DND-41 (cell line): Measurements from ENCODE around the gene RARB.

Source experiments
- ATAC-seq: fragments of 200-7000 bp; cut with Tn5 transposase; 3 replicates; pipeline ENCODE4 v1.9.1; 2021; ENCODE audit warnings: low read depth; ENCODE audit not compliant: insufficient read depth
- DNase-seq: peaks from one replicate; pipeline ENCODE4 v3.0.0-alpha.2; 2020
- H2AFZ ChIP-seq: 2 replicates; pipeline ENCODE4 v1.6.0; 2012; ENCODE audit warnings: low read depth, low read length
- H3K27ac ChIP-seq: 2 replicates; pipeline ENCODE4 v1.5.1; 2012; ENCODE audit warnings: low read length, inconsistent platforms
- H3K27me3 ChIP-seq: fragments of 200-600 bp; sonication (generic); 2 replicates; pipeline ENCODE4 v1.6.0; 2012; ENCODE audit warnings: low read length, mild to moderate bottlenecking, inconsistent platforms; ENCODE audit not compliant: insufficient read depth, poor library complexity
- H3K36me3 ChIP-seq: 2 replicates; pipeline ENCODE4 v1.5.1; 2012; ENCODE audit warnings: low read length, inconsistent platforms; ENCODE audit not compliant: insufficient read depth
- H3K4me1 ChIP-seq: 2 replicates; pipeline ENCODE4 v1.5.1; 2012; ENCODE audit warnings: mild to moderate bottlenecking, low read length; ENCODE audit not compliant: insufficient read depth
- H3K4me2 ChIP-seq: 2 replicates; pipeline ENCODE4 v1.6.0; 2012; ENCODE audit warnings: mild to moderate bottlenecking, moderate library complexity, low read length, inconsistent platforms; ENCODE audit not compliant: insufficient read depth
- H3K4me3 ChIP-seq, 2 experiments: fragments of 200-600 bp in 1 of 2; shearing (Covaris generic) in 1 of 2; 2 replicates each; pipeline ENCODE4 v1.5.1; 2012 to 2016; ENCODE audit warnings: inconsistent platforms in 2 of 2, low read length in 2 of 2, mild to moderate bottlenecking in 2 of 2, low read depth in 1 of 2, moderate library complexity in 1 of 2
- H3K79me2 ChIP-seq: 2 replicates; pipeline ENCODE4 v1.6.0; 2012; ENCODE audit warnings: low read length, inconsistent platforms; ENCODE audit not compliant: insufficient read depth
- H3K9ac ChIP-seq: 2 replicates; pipeline ENCODE4 v1.6.0; 2012; ENCODE audit warnings: low read depth, mild to moderate bottlenecking, inconsistent platforms, low read length, moderate library complexity
- H3K9me3 ChIP-seq: 2 replicates; pipeline ENCODE4 v1.5.1; 2012; ENCODE audit warnings: low read length, moderate library complexity, mild to moderate bottlenecking, inconsistent platforms; ENCODE audit not compliant: insufficient read depth, severe bottlenecking
- H4K20me1 ChIP-seq: 2 replicates; pipeline ENCODE4 v1.6.0; 2012; ENCODE audit warnings: low read length; ENCODE audit not compliant: insufficient read depth
- EZH2 ChIP-seq: IDR thresholded peaks from 3 replicates; pipeline ENCODE4 v1.6.1; 2012; ENCODE audit warnings: borderline replicate concordance, low read depth, mild to moderate bottlenecking, moderate library complexity, low read length, inconsistent platforms; ENCODE audit not compliant: severe bottlenecking
- TF ChIP-seq, protein P1 (sequence below): IDR thresholded peaks from 2 replicates; pipeline ENCODE4 v1.5.1; 2012; ENCODE audit warnings: borderline replicate concordance, low read length, moderate library complexity, mild to moderate bottlenecking; ENCODE audit not compliant: poor library complexity, severe bottlenecking; ENCODE audit errors: extremely low read depth

RARB gene

DNA sequence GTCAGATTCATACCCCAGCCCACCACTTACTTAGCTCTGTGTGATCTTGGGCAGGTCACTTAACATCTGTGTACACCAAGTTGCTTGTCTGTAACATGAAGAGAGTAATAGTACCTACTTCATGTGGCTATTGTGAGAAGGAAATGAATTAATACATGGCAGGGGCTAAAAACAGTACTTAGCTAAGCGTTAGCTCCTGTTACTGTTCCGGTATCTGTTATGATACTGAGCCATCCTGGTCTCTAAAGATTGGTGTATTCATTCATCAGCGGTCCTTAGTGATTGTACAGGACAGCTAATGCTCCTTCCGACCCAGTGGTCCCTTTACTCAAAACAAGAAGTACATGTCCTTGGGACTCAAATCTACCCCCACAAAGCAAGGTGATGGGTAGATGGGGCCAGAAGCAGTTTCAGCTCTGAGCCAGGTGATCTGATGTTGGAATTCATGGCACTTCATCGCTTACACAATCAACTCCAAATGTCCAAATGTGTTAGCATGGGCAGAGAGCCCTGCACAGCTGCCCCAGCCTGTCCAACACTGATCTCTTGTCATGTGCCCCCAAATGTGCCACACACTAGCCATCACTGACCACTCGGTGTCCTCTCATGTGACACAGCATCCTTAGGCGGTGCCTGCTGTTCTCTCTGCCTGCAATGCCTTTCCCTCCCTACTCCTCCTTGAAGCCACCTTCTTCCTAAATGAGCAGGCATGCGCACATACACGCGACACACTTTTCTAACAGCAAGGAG, 84.1 kb downstream of the RARB start:
- no peak for DNase-seq
- ATAC-seq, result no peak
- Histone ChIP-seq H3K9me3 (no peaks in the 10 kb centered on the region), H3K79me2 (no peaks in the 10 kb centered on the region), H3K4me2 (no peak overlapping the region), H3K27ac (no peak overlapping the region), H4K20me1 (no peaks in the 10 kb centered on the region), H3K27me3 (no peaks in the 10 kb centered on the region), H3K4me3 (no peak overlapping the region), H3K4me1 (no peaks in the 10 kb centered on the region), H3K36me3 (no peaks in the 10 kb centered on the region), H2AFZ (no peak overlapping the region), H3K9ac (no peak overlapping the region)
- no peak for TF ChIP-seq EZH2
- TF ChIP-seq, protein P1, sequence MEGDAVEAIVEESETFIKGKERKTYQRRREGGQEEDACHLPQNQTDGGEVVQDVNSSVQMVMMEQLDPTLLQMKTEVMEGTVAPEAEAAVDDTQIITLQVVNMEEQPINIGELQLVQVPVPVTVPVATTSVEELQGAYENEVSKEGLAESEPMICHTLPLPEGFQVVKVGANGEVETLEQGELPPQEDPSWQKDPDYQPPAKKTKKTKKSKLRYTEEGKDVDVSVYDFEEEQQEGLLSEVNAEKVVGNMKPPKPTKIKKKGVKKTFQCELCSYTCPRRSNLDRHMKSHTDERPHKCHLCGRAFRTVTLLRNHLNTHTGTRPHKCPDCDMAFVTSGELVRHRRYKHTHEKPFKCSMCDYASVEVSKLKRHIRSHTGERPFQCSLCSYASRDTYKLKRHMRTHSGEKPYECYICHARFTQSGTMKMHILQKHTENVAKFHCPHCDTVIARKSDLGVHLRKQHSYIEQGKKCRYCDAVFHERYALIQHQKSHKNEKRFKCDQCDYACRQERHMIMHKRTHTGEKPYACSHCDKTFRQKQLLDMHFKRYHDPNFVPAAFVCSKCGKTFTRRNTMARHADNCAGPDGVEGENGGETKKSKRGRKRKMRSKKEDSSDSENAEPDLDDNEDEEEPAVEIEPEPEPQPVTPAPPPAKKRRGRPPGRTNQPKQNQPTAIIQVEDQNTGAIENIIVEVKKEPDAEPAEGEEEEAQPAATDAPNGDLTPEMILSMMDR, result no peak

DNA sequence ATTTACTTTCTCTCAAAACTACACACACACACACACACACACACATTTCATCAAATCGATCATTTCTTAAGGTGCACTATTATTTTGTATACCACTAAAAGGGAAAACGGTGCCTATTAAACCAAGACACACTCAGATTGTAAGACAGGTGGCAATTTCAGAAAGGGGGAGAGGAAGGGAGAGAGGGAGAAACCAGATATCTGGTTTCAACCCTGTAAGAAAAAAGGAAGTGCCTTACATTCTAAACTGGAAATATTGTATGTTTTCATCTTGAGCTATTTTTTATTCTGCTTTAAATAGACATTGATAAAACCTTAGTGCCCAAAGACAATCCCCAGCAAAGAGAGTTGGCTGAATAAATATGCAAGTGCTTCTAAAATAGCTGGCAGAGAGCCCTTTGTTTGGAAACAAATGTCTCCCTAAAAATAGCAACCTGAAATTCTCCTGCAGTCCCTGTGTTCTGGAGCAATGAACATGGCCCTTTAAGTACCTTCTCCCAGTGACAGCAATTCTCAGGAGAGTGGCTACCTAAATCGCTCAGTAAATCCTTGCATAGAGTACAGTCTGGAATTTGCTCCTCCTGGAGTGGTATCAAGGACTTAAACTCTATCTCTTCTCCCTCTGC, 85.7 kb downstream of the RARB start:
- no peak for TF ChIP-seq EZH2
- TF ChIP-seq, protein P1, result no peak
- H3K27me3 ChIP-seq, result no peaks in the 10 kb centered on the region

DNA sequence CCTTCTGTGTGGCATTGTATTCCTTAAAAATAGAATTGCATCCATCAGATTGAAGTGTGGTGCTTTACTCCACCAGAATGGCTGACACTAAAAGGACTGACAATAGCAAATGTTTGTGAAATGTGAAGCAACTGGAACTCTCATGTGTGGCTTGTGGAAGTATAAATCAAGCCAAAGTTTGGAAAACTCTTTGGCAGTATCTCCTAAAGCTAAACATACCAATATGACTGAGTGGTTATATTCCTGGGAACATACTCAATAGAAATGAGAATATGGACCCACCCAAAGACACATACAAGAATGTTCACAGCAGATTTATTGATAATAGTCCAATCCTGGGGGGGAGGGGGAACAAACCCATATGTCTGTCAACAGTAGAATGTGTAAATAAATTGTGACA, 87.1 kb downstream of the RARB start:
- no peak overlapping the region for H3K4me3 ChIP-seq
- H3K36me3 ChIP-seq, result no peaks in the 10 kb centered on the region
- H3K27ac ChIP-seq, result no peak overlapping the region
- H3K9me3 ChIP-seq, result no peaks in the 10 kb centered on the region
- H3K4me1 ChIP-seq, result no peaks in the 10 kb centered on the region
- no peak overlapping the region for H3K4me2 ChIP-seq
- H3K9ac ChIP-seq, result no peak overlapping the region
- H2AFZ ChIP-seq, result no peak overlapping the region
- no peak for DNase-seq
- H3K27me3 ChIP-seq, result no peaks in the 10 kb centered on the region
- H3K79me2 ChIP-seq, result no peaks in the 10 kb centered on the region
- no peaks in the 10 kb centered on the region for H4K20me1 ChIP-seq
- TF ChIP-seq EZH2, result no peak
- TF ChIP-seq, protein P1, result no peak
- no peak for ATAC-seq

More for the DNA sequence above, 85.7 kb downstream of the RARB start:
- Histone ChIP-seq H3K4me1 (no peaks in the 10 kb centered on the region), H4K20me1 (no peaks in the 10 kb centered on the region), H3K4me2 (no peak overlapping the region), H3K36me3 (no peaks in the 10 kb centered on the region), H3K27ac (no peak overlapping the region), H2AFZ (no peak overlapping the region), H3K79me2 (no peaks in the 10 kb centered on the region), H3K4me3 (no peak overlapping the region), H3K9ac (no peak overlapping the region), H3K9me3 (no peaks in the 10 kb centered on the region)
- ATAC-seq, result no peak
- no peak for DNase-seq
